ENCODE measurements around the gene HHAT. TPM values are rescaled to one million over a fixed set of nuclear protein-coding genes. Genes with fewer than 3 reads are reported as not detected.

HHAT gene
- total RNA-seq, 3 donors from 2014 or later: 3.8 to 31.6 (median 15.1) TPM

DNA sequence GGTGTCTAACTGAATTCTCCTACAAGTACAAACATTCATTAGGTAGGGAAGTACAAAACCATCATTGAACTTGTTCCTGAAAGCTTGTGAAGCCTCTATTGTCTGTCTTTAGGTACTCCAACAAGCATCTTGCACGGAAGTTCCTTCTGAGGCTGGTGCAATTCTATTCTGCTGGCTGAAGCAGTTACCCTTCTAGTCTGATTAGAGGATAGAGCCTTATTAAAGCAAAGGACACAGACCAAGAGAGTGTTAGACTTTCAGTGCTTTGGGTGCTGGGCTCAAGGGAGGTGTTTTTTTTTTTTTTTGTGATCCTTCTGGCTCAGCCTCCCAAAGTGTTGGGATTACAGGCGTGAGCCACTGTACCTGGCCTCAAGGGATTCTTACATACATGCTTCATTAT lies 43.8 kb downstream of the HHAT start:
- Histone ChIP-seq H3K4me1 (peaks cover 0 to 7% of the 10 kb centered on the region in 2 donors), H3K4me3 (no peak overlapping the region), H3K27me3 (no peaks in the 10 kb centered on the region), H3K9me3 (no peaks in the 10 kb centered on the region), H3K27ac (peak overlapping the region; percentile 60 to 65), H3K36me3 (no peaks in the 10 kb centered on the region)
- intact Hi-C loops (cut with DNase I; ENCODE audit: low total_unique reads): no loop called here
- no peak for DNase-seq (ENCODE audit: low spot score in 2 of 2)
- no peak for TF ChIP-seq POLR2AphosphoS5 (IDR thresholded peaks at IDR 0.05)
- TF ChIP-seq POLR2A (IDR thresholded peaks at IDR 0.05): no peak
- no peak for TF ChIP-seq CTCF (IDR thresholded peaks at IDR 0.05)

GRCh38 chr1:210372931-210373627 lies 44.4 kb downstream of the HHAT start:
- TF ChIP-seq POLR2A (IDR thresholded peaks at IDR 0.05): no peak
- no peak for TF ChIP-seq CTCF (IDR thresholded peaks at IDR 0.05)
- no peak for TF ChIP-seq POLR2AphosphoS5 (IDR thresholded peaks at IDR 0.05)
- peak overlapping the region; percentile 49 to 65 for H3K27ac ChIP-seq
- no peaks in the 10 kb centered on the region for H3K36me3 ChIP-seq
- H3K4me1 ChIP-seq: peaks cover 0 to 7% of the 10 kb centered on the region in 2 donors
- H3K27me3 ChIP-seq: no peaks in the 10 kb centered on the region
- intact Hi-C loops (cut with DNase I; ENCODE audit: low total_unique reads): no loop called here
- DNase-seq (ENCODE audit: low spot score in 2 of 2): no peak
- no peaks in the 10 kb centered on the region for H3K9me3 ChIP-seq
- no peak overlapping the region for H3K4me3 ChIP-seq

- Histone ChIP-seq H3K4me3 (no peak overlapping the region), H3K27me3 (no peaks in the 10 kb centered on the region), H3K27ac (peak overlapping the region; percentile 49 to 65), H3K9me3 (no peaks in the 10 kb centered on the region), H3K36me3 (no peaks in the 10 kb centered on the region), H3K4me1 (peaks cover 0 to 7% of the 10 kb centered on the region in 2 donors)
- TF ChIP-seq POLR2AphosphoS5 (IDR thresholded peaks at IDR 0.05): no peak
- no peak for TF ChIP-seq POLR2A (IDR thresholded peaks at IDR 0.05)
- no peak for TF ChIP-seq CTCF (IDR thresholded peaks at IDR 0.05)
- no peak for DNase-seq (ENCODE audit: low spot score in 2 of 2)
- intact Hi-C loops (cut with DNase I; ENCODE audit: low total_unique reads): no loop called here
These were observed 44.9 kb downstream of the HHAT start for GRCh38 chr1:210373628-210373877.

DNA sequence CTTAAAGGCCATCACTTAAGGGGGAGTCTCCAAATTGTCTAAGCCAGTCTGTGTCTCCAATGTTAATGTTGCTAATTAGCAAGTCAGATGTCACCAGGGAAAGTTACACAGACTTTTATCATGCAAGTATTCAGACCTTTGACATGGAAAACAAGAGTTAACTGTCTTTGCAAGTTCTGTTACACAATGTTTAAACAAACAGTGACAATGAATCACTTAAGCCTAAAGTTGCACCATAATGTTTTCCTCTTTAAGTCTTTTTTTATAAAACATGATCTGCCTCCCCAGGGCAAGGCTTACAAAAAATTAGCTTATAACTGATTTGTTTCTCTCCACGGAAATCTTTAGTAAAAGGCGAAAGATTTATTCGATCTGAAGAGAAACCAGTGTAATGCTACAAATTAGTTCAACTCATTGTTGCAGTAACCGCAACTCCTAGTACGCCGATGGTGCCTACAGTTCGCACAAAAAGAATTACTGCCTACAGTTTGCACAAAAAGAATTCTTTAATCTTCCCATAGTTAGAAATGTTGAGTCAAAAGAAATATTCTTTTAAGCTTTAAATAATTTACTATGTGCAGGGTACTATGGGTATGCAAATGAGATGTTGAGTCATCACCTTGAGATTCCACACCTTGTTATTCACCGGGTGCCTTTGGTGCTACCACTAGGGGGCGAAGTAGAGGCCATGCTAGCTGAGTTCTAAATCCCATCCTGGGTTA lies 45.3 kb downstream of the HHAT start:
- DNase-seq (ENCODE audit: low spot score in 2 of 2): peak; percentile 58 to 68
- H3K4me3 ChIP-seq: no peak overlapping the region
- TF ChIP-seq POLR2A (IDR thresholded peaks at IDR 0.05) (no peak), POLR2AphosphoS5 (IDR thresholded peaks at IDR 0.05) (peak in 2 of 3 donors; percentile 51 to 57), CTCF (IDR thresholded peaks at IDR 0.05) (peak; percentile 59 to 77 (median 70))
- no peaks in the 10 kb centered on the region for H3K9me3 ChIP-seq
- H3K4me1 ChIP-seq: peaks cover 0 to 7% of the 10 kb centered on the region in 2 donors
- H3K27ac ChIP-seq: peak overlapping the region; percentile 49 to 65
- H3K27me3 ChIP-seq: no peaks in the 10 kb centered on the region
- intact Hi-C loops (cut with DNase I; ENCODE audit: low total_unique reads): no loop called here
- no peaks in the 10 kb centered on the region for H3K36me3 ChIP-seq

- no peak for DNase-seq (ENCODE audit: low spot score in 2 of 2)
- no peak for TF ChIP-seq POLR2AphosphoS5 (IDR thresholded peaks at IDR 0.05)
- TF ChIP-seq CTCF (IDR thresholded peaks at IDR 0.05): peak in 1 of 3 donors; percentile 2
- TF ChIP-seq POLR2A (IDR thresholded peaks at IDR 0.05): no peak
- Histone ChIP-seq H3K9me3 (no peaks in the 10 kb centered on the region), H3K27me3 (no peaks in the 10 kb centered on the region), H3K36me3 (no peaks in the 10 kb centered on the region), H3K4me1 (peaks cover 0 to 7% of the 10 kb centered on the region in 2 donors), H3K4me3 (no peak overlapping the region), H3K27ac (peak overlapping the region; percentile 49 to 65)
- intact Hi-C loops (cut with DNase I; ENCODE audit: low total_unique reads): no loop called here
These were observed 45.9 kb downstream of the HHAT start for GRCh38 chr1:210374600-210374953.

Data from breast epithelium (tissue), 4 donors.